Pancreas (tissue), 10 donors: ENCODE results near the gene HEATR9. TPM values are rescaled to one million over a fixed set of nuclear protein-coding genes. Genes with fewer than 3 reads are reported as not detected.

Experiments
- ATAC-seq, 4 donors: fragments of 200-7000 bp; cut with Tn5 transposase; one replicate each; pipeline versions ENCODE4 v1.8.0 to v1.9.1; 2020; ENCODE audit warnings: mild to moderate bottlenecking in 4 of 4, moderate library complexity in 4 of 4
- DNase-seq, 6 donors: peaks; one replicate each; pipeline ENCODE4 v3.0.0-alpha.2; 2020
- FAIRE-seq: peaks from 2 replicates; lab custom pipeline; 2012; peaks lifted over from hg19 to GRCh38; lab: Jason Lieb, UNC
- H3K27ac ChIP-seq, 4 donors: fragments of 200-600 bp; sonication (generic); 1 replicate in 3 of 4; 2 replicates in 1 of 4; pipeline versions ENCODE4 v1.5.0 to v1.8.0; 2020
- H3K27me3 ChIP-seq, 4 donors: fragments of 200-600 bp; one replicate each; pipeline ENCODE4 v1.8.0; 2021
- H3K36me3 ChIP-seq, 3 donors: fragments of 200-600 bp; sonication (generic) in 1 of 3; one replicate each; pipeline versions ENCODE4 v1.5.0 to v1.8.0; 2020 to 2021
- H3K4me1 ChIP-seq, 3 donors: fragments of 200-600 bp; one replicate each; pipeline ENCODE4 v1.8.0; 2021
- H3K4me3 ChIP-seq, 4 donors: fragments of 200-600 bp; sonication (generic) in 2 of 4; one replicate each; pipeline versions ENCODE4 v1.5.0 to v1.8.0; 2020 to 2021
- H3K9me3 ChIP-seq, 4 donors: fragments of 200-600 bp; one replicate each; pipeline ENCODE4 v1.8.0; 2021
- CTCF ChIP-seq, 4 donors: fragments of 200-600 bp; sonication (generic) in 3 of 4; IDR thresholded peaks; one replicate each; pipeline versions ENCODE4 v1.5.0 to v1.8.0; 2021; ENCODE audit warnings: antibody characterized with exemption in 4 of 4
- WGBS, 2 donors: extraction: QIAGEN DNeasy Blood & Tissue Kit; methylation state at CpG; one replicate each; pipeline ENCODE4 v1.1.7; 2013; 5-methylcytosine and 5-hydroxymethylcytosine counted together
- intact Hi-C, 3 donors: fragments of 100-400 bp; cut with DNase I; formaldehyde crosslinking; loops; one replicate each; pipeline versions ENCODE4 v1.11.1 to v1.14.2; 2022
- polyA plus RNA-seq, 2 donors: library from polyadenylated mRNA; stranded (reverse); fragments of 200-250 nt; gene quantifications; one replicate each; pipeline ENCODE4 v1.2.3, GENCODE V29; 2013
- total RNA-seq, 6 donors: library from RNA; stranded (reverse); fragmentation: NEBNext Ultra II Directional in 4 of 6; extraction: Animal tissue kit (Norgen Biotek cat#: 25700) in 4 of 6; gene quantifications; one replicate each; pipeline versions ENCODE4 v1.2.1 to v1.2.4, GENCODE V29; 2021 to 2023
- donor health status: healthy with polysubstance abuse.
- donor health status: DM: no; HTN: no; CAD: no; lungs with moderate emphysema.
- donor health status: DM: no; HTN: no; CAD: no.
- donor health status: control.
- donor health status: control.
- donor health status: Bipolar disorder and iron deficiency.
- donor health status: DM: yes; HTN: yes; CAD: no.
- donor health status: DM: no; HTN: no; CAD: no.
- donor health status: DM: no; HTN: no; CAD: no.
- donor health status: DM: yes; HTN: yes; CAD: no.

HEATR9 gene
- total and polyA plus RNA-seq, 8 donors: not detected

GRCh38 chr17:35894206-35894605 lies 25.5 kb upstream of the HEATR9 start:
- DNase-seq (no peak), ATAC-seq (no peak), FAIRE-seq (no peak)
- Histone ChIP-seq H3K4me3 (no peak overlapping the region), H3K36me3 (no peaks in the 10 kb centered on the region), H3K27ac (no peak overlapping the region), H3K4me1 (no peaks in the 10 kb centered on the region), H3K27me3 (no peaks in the 10 kb centered on the region), H3K9me3 (no peaks in the 10 kb centered on the region)
- intact Hi-C loops: no loop called here
- WGBS, 2 donors: 87 to 91% methylated on average over 7 of the region's 7 CpGs
- TF ChIP-seq CTCF (IDR thresholded peaks at IDR 0.05): no peak

DNA sequence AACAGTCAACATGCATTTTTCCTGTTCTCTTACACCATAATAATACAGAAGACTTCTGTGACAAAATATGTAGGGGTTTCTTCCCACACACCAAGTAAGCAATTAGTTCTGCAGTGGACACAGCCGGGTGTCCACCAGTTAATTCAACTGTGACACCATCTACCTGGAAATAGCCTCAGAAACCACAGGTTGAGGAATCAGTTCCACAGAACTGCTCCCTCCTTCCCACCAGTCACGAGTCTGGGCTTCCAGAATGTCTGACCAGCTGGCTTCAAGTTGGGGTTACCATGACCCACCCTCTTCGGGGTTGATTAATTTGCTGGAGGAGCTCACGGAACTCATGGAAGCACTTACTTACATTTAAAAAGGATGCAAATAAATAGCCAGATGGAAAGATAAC lies 25.1 kb upstream of the HEATR9 start:
- no peaks in the 10 kb centered on the region for H3K4me1 ChIP-seq
- H3K36me3 ChIP-seq: no peaks in the 10 kb centered on the region
- TF ChIP-seq CTCF (IDR thresholded peaks at IDR 0.05): no peak
- intact Hi-C loops: no loop called here
- no peak for FAIRE-seq
- H3K9me3 ChIP-seq: no peaks in the 10 kb centered on the region
- 87 to 90% methylated on average over 4 of the region's 4 CpGs for WGBS, 2 donors
- no peaks in the 10 kb centered on the region for H3K27me3 ChIP-seq
- no peak overlapping the region for H3K4me3 ChIP-seq
- ATAC-seq: no peak
- DNase-seq: no peak
- no peak overlapping the region for H3K27ac ChIP-seq

- Histone ChIP-seq H3K27me3 (no peaks in the 10 kb centered on the region), H3K9me3 (no peaks in the 10 kb centered on the region), H3K27ac (no peak overlapping the region), H3K36me3 (no peaks in the 10 kb centered on the region), H3K4me3 (no peak overlapping the region), H3K4me1 (no peaks in the 10 kb centered on the region)
- intact Hi-C loops: no loop called here
- FAIRE-seq (no peak), ATAC-seq (peak in 1 of 4 donors; percentile 25), DNase-seq (no peak)
- no peak for TF ChIP-seq CTCF (IDR thresholded peaks at IDR 0.05)
- WGBS, 2 donors: 61 to 72% methylated on average over 6 of the region's 6 CpGs
Measured at GRCh38 chr17:35892091-35893035, 23.7 kb upstream of the HEATR9 start.

DNA sequence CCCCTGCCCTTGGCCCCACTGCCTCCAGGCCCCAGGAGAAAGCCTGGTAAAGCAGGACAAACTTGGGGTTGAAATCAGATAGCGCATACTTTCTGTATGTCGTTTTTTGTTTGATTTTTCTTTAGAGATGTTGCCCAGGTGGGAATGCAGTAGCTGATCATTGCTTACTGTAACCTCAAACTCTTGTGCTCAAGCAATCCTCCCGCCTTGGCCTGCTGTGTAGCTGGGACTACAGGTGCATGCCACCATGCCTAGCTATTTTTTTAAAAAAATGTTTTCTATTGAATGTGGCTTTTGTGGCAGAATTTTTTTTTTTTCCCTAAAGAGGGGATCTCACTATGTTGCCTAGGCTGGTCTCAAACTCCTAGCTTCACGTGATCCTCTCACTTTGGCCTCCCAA lies 22.6 kb upstream of the HEATR9 start:
- no peak for ATAC-seq
- Histone ChIP-seq H3K27me3 (no peaks in the 10 kb centered on the region), H3K4me1 (no peaks in the 10 kb centered on the region), H3K9me3 (no peaks in the 10 kb centered on the region), H3K36me3 (no peaks in the 10 kb centered on the region), H3K27ac (no peak overlapping the region), H3K4me3 (no peak overlapping the region)
- FAIRE-seq: no peak
- no peak for DNase-seq
- WGBS, 2 donors: 75 to 83% methylated on average over 4 of the region's 4 CpGs
- intact Hi-C loops: no loop called here
- TF ChIP-seq CTCF (IDR thresholded peaks at IDR 0.05): no peak

- H3K4me3 ChIP-seq: no peak overlapping the region
- 50 to 63% methylated on average over 4 of the region's 4 CpGs for WGBS, 2 donors
- no peaks in the 10 kb centered on the region for H3K27me3 ChIP-seq
- H3K27ac ChIP-seq: no peak overlapping the region
- intact Hi-C loops: no loop called here
- peak in 3 of 4 donors; percentile 27 to 42 (median 34) for ATAC-seq
- H3K36me3 ChIP-seq: no peaks in the 10 kb centered on the region
- no peaks in the 10 kb centered on the region for H3K9me3 ChIP-seq
- no peak for TF ChIP-seq CTCF (IDR thresholded peaks at IDR 0.05)
- no peak for FAIRE-seq
- no peaks in the 10 kb centered on the region for H3K4me1 ChIP-seq
- no peak for DNase-seq
Measured at GRCh38 chr17:35890774-35891155, 22.1 kb upstream of the HEATR9 start.
